IPS-18a (cell line): Measurements from ENCODE around the gene RABGGTA.

Experiments used
- H3K27ac ChIP-seq: one replicate; pipeline ENCODE4 v1.5.1; 2013; ENCODE audit warnings: low read length
- H3K27me3 ChIP-seq: one replicate; pipeline ENCODE4 v1.6.1; 2013; ENCODE audit warnings: mild to moderate bottlenecking, low read length; ENCODE audit not compliant: control insufficient read depth, insufficient read depth
- H3K36me3 ChIP-seq: one replicate; pipeline ENCODE4 v1.6.1; 2013; ENCODE audit warnings: low read depth, low read length; ENCODE audit not compliant: control insufficient read depth
- H3K4me1 ChIP-seq: one replicate; pipeline ENCODE4 v1.6.1; 2013; ENCODE audit warnings: low read depth, low read length; ENCODE audit not compliant: control insufficient read depth
- H3K4me3 ChIP-seq: one replicate; pipeline ENCODE4 v1.5.1; 2013; ENCODE audit warnings: low read length
- H3K9ac ChIP-seq: one replicate; pipeline ENCODE4 v1.6.1; 2013; ENCODE audit warnings: mild to moderate bottlenecking, low read length, moderate library complexity
- H3K9me3 ChIP-seq: one replicate; pipeline ENCODE4 v1.6.1; 2013; ENCODE audit warnings: low read depth, low read length; ENCODE audit not compliant: control insufficient read depth

The RABGGTA gene

GRCh38 chr14:24298892-24299254 is 27.5 kb upstream of the RABGGTA start:
- Histone ChIP-seq H3K4me3 (peak overlapping the region; percentile 89), H3K9me3 (no peaks in the 10 kb centered on the region), H3K27me3 (no peaks in the 10 kb centered on the region), H3K27ac (no peak overlapping the region), H3K4me1 (no peaks in the 10 kb centered on the region), H3K9ac (peak overlapping the region; percentile 73), H3K36me3 (peaks cover 29% of the 10 kb centered on the region)

GRCh38 chr14:24297190-24297964 is 26.0 kb upstream of the RABGGTA start:
- Histone ChIP-seq H3K9ac (no peak overlapping the region), H3K36me3 (peaks cover 15% of the 10 kb centered on the region), H3K9me3 (no peaks in the 10 kb centered on the region), H3K27ac (no peak overlapping the region), H3K27me3 (no peaks in the 10 kb centered on the region), H3K4me3 (no peak overlapping the region), H3K4me1 (no peaks in the 10 kb centered on the region)

- no peak overlapping the region for H3K9ac ChIP-seq
- no peaks in the 10 kb centered on the region for H3K27me3 ChIP-seq
- no peaks in the 10 kb centered on the region for H3K9me3 ChIP-seq
- H3K27ac ChIP-seq = no peak overlapping the region
- no peak overlapping the region for H3K4me3 ChIP-seq
- peaks cover 7% of the 10 kb centered on the region for H3K36me3 ChIP-seq
- H3K4me1 ChIP-seq = no peaks in the 10 kb centered on the region
These were observed 25.2 kb upstream of the RABGGTA start for GRCh38 chr14:24296341-24297157.

GRCh38 chr14:24293525-24293924 is 22.1 kb upstream of the RABGGTA start:
- H3K4me3 ChIP-seq = no peak overlapping the region
- peaks cover 14% of the 10 kb centered on the region for H3K36me3 ChIP-seq
- no peaks in the 10 kb centered on the region for H3K4me1 ChIP-seq
- no peaks in the 10 kb centered on the region for H3K27me3 ChIP-seq
- no peaks in the 10 kb centered on the region for H3K9me3 ChIP-seq
- no peak overlapping the region for H3K9ac ChIP-seq
- H3K27ac ChIP-seq = no peak overlapping the region

- H3K36me3 ChIP-seq = peaks cover 14% of the 10 kb centered on the region
- no peak overlapping the region for H3K4me3 ChIP-seq
- no peak overlapping the region for H3K27ac ChIP-seq
- H3K4me1 ChIP-seq = no peaks in the 10 kb centered on the region
- H3K9me3 ChIP-seq = no peaks in the 10 kb centered on the region
- no peaks in the 10 kb centered on the region for H3K27me3 ChIP-seq
- H3K9ac ChIP-seq = no peak overlapping the region
These were observed 20.9 kb upstream of the RABGGTA start for GRCh38 chr14:24292118-24292807.

GRCh38 chr14:24291446-24292117 is 20.2 kb upstream of the RABGGTA start:
- Histone ChIP-seq H3K9me3 (no peaks in the 10 kb centered on the region), H3K27ac (no peak overlapping the region)

GRCh38 chr14:24290746-24291145 is 19.3 kb upstream of the RABGGTA start:
- peaks cover 12% of the 10 kb centered on the region for H3K36me3 ChIP-seq
- no peak overlapping the region for H3K9ac ChIP-seq
- H3K4me3 ChIP-seq = no peak overlapping the region
- H3K4me1 ChIP-seq = no peaks in the 10 kb centered on the region
- H3K27me3 ChIP-seq = no peaks in the 10 kb centered on the region
- H3K9me3 ChIP-seq = no peaks in the 10 kb centered on the region
- H3K27ac ChIP-seq = no peak overlapping the region

More at GRCh38 chr14:24291446-24292117, 20.2 kb upstream of the RABGGTA start:
- Histone ChIP-seq H3K4me3 (no peak overlapping the region), H3K36me3 (peaks cover 14% of the 10 kb centered on the region), H3K4me1 (no peaks in the 10 kb centered on the region), H3K9ac (no peak overlapping the region), H3K27me3 (no peaks in the 10 kb centered on the region)

GRCh38 chr14:24289649-24290280 is 18.4 kb upstream of the RABGGTA start:
- no peak overlapping the region for H3K9ac ChIP-seq
- H3K9me3 ChIP-seq = no peaks in the 10 kb centered on the region
- no peaks in the 10 kb centered on the region for H3K4me1 ChIP-seq
- no peak overlapping the region for H3K27ac ChIP-seq
- peaks cover 9% of the 10 kb centered on the region for H3K36me3 ChIP-seq
- H3K4me3 ChIP-seq = no peak overlapping the region
- no peaks in the 10 kb centered on the region for H3K27me3 ChIP-seq

- H3K27ac ChIP-seq = no peak overlapping the region
- no peak overlapping the region for H3K4me3 ChIP-seq
- H3K27me3 ChIP-seq = no peaks in the 10 kb centered on the region
- H3K36me3 ChIP-seq = peaks cover 9% of the 10 kb centered on the region
- no peak overlapping the region for H3K9ac ChIP-seq
- H3K9me3 ChIP-seq = no peaks in the 10 kb centered on the region
- H3K4me1 ChIP-seq = no peaks in the 10 kb centered on the region
These were observed 15.6 kb upstream of the RABGGTA start for GRCh38 chr14:24286996-24287395.

- Histone ChIP-seq H3K27me3 (no peaks in the 10 kb centered on the region), H3K9ac (no peak overlapping the region), H3K36me3 (peaks cover 9% of the 10 kb centered on the region), H3K4me1 (no peaks in the 10 kb centered on the region), H3K9me3 (no peaks in the 10 kb centered on the region), H3K27ac (no peak overlapping the region), H3K4me3 (no peak overlapping the region)
These were observed 14.0 kb upstream of the RABGGTA start for GRCh38 chr14:24285351-24285750.
